ENCODE measurements around the gene PTPRG.

PTPRG gene

GRCh38 chr3:62169906-62170660 is 608.7 kb downstream of the PTPRG start:
- DNase-seq, result no peak

DNA sequence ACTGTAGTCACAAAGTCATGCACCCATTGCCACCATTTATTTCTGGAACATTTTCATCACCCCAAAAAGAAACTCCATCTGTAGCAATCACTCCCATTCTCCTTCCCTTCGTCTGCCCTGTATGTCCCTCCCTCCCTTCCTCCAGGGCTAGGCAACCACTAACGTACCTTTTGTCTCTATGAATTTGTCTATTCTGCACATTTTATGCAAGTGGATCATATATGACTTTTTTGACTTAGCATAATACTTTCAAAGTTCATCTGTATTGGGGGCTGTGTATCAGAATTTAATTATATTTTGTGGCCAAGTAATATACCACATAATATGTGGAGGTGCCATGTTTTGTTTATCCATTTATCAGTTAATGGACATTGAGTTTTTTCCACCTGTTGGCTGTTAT is 610.4 kb downstream of the PTPRG start:
- no peak for DNase-seq

- DNase-seq, result no peak
Measured at GRCh38 chr3:62172199-62172598, 610.8 kb downstream of the PTPRG start.

DNA sequence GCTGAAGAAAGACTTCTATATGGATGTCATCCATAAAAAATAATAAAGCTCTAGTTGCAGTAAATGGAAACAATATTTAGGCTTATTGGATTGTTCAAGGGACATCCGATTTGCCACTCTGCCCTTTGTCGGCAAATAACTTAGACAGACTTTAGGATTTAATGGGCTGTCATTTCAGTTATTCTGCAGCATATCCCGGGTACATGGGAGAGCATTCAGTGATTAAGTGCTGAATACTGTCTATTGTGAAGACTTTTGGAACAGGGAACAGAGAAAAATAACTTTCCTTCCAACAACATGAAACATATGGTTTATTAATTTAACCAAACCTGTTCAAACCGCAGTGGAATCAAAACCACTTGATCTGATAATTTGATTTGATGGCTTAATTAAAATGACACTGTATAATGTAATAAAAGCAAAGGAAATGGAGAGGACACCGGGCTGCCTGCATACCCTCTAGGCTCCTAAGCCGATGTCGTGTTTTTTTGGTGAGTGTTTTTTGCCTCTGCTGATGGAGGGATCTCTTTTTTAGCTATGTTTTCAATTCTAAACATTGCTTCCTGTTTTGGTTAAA is 612.7 kb downstream of the PTPRG start:
- no peak for DNase-seq

- DNase-seq, result no peak
Measured at GRCh38 chr3:62175161-62175560, 613.8 kb downstream of the PTPRG start.

GRCh38 chr3:62178032-62178431 is 616.7 kb downstream of the PTPRG start:
- DNase-seq, result no peak

DNA sequence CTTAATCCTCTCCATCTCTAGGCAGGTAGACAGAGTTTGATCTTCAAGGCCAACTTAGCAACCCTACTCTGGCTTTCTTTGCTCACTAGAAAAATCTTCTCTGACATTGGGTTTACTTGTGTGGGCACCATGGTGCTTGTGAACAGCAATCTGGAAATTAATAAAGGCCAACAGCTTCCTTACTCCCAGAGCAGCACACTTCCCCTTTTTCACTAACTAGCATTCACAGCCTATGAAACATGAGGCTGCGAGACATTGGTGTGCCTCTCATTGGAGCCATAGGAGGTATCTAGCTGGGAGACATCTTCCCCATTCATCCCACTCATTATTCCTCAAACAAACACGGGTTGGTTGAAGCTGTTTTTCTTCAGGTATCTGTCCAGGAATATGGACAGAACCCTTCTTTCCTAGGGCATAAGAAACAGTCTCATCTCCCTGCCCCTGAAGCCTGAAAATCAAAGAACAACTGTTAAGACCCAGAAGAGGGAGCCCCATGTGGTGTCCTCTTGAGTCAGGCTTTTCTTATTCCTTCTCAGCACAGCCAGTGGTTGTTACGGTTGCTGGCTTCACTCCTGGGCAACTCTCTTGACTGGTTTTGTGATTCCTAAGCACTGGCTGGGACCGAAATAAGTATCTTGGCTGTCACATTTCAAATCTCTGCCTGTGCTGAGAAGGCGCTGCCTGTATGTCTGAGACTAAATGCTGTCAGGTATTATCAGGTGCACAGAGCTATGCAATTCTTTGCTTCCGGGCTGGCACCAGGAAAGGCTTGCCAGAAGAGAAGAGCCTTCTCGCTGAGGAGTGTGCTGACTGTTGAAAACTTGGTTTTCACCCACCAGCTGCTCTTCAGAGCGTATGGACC is 617.6 kb downstream of the PTPRG start:
- DNase-seq, result no peak

- DNase-seq, result no peak
Measured at GRCh38 chr3:62180514-62180913, 619.1 kb downstream of the PTPRG start.

DNA sequence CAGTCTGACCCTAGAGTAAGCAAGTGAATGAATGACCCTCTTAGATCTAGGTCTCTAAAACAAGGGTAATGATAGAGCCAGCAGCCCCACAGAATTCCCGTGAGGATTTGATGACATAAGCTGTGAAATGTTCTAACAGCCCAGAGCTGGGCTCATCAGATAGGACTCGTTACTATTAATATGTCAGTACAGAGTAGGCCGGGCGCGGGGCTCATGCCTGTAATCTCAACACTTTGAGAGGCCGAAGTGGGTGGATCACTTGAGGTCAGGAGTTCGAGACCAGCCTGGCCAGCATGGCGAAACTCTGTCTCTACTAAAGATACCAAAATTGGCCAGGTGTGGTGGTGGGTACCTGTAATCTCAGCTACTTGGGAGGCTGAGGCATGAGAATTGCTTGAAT is 621.7 kb downstream of the PTPRG start:
- DNase-seq, result no peak

- DNase-seq, result no peak
Measured at GRCh38 chr3:62183969-62184368, 622.6 kb downstream of the PTPRG start.

DNA sequence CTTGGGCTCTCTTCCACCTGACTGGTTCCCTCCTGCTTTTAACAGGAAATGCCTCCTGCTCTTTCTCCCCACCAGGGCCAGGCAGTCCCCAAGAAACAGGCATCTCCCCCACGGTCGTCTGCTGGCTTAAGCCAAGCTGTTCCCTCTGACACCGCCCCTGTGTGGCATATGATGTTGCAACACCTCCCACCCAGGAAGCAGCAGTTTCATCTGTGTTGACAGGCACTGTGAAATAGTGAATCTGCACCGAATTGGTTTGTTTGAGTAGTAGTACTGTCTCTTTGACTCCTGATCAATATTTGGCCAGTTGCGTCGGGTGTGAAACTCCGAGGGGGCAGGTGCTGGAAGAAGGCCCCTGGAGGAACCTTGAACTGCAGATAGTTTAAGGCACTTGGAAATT is 623.2 kb downstream of the PTPRG start:
- DNase-seq, result no peak

GRCh38 chr3:62187022-62187431 is 625.7 kb downstream of the PTPRG start:
- no peak for DNase-seq

DNA sequence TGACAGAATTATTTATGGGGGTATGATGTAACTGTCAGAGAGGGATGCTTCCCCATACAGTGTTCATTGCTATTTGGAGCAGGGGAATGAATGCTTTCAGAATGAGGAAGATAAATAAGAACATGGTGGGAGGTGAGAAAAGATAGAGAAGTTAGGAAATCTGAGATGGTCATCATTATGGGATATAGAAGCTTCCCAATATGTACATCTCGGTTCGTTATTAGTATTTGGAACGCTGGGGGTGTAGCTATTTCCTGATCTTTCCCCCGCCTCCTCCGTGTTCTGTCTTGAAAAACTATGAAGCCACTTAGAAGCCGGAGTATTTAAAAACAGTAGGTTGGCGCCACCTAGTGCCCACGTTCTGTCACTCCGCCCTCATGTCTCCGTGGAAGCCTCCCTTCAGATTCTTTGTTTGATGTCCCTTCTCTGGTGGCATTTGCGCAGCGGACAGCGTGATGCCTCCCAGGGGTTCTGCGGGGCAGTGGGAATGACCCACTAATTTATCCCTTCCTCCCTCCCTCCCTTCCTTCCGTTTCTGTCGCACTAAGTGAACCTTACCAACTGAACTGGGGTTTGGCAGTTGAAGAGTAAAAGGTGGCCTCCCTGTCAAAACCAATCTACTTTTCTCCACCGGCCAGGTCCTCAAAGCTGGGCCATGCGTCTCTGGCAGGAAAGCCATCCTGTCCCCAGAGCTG is 627.5 kb downstream of the PTPRG start:
- peak; percentile 13 to 58 (median 32) for DNase-seq

- DNase-seq, result no peak
Measured at GRCh38 chr3:62189376-62189698, 628.0 kb downstream of the PTPRG start.

GRCh38 chr3:62192891-62193290 is 631.5 kb downstream of the PTPRG start:
- no peak for DNase-seq

DNA sequence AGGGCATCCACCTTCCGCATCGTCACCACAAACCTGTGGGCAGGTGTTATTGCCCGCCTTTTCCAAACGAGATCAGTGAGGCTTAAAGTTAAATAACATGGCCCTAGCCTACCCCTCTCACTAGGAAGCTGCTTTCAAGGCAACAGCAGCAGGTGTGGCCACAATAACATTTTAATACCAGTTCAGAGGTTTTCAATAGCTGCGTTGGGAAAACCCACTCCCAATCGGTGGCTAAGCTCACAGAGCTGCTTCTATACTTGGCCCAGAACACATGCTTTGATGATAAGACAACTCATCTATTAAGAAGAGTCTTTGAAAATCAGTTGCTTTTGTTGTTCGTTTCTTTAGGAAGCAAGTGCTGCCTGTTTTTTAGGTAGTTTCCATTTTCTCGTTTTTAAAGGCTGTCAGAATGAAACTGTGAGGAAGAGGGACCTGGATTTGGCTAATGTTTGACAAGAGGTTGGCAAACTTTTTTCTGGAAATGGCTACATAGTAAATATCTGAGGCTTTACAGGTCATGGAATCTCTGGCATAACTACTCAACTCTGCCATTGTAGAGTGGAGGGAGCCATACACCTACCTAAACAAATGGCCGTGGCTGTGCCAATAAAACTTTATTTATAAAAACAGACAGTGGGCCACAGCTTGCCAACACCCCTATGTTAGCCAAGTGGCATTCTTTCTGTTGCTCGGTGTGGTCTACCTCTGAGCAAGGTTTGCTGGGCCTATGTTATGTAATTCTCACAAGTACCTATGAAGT is 632.4 kb downstream of the PTPRG start:
- DNase-seq, result no peak

DNA sequence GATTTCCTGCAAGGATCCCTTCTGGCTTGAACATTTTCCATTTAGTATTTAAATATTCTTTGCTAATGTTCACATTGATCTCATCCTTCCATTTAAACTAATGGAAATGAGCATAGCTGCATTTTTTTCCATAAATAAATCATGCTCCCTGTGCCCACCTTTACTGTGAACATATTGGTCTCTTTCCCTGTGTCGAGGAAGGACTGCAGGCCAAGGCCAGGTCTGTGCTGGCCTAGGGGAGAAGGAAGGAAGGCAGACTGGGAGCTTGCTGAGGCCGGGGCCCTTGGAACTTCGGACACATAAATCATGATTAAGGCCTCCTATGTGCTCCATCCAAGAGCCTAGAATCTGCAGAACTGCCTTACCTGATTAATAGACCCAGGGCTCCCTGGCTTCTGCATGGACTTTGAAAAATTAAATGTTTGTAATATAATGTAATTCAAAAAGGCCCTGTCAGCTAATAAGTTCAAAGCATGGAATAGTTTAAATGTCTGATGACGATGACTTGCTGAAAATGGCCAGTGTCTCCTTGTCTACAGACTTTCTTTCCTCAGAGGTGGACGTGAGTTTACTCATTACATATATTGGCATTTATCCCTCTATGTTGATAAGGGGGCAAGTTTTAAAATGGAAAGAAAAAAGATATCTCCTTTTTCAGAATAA is 636.1 kb downstream of the PTPRG start:
- DNase-seq, result no peak

GRCh38 chr3:62199126-62199525 is 637.8 kb downstream of the PTPRG start:
- DNase-seq, result no peak

GRCh38 chr3:62201438-62202035 is 640.2 kb downstream of the PTPRG start:
- DNase-seq, result peak in 1 of 5 donors; percentile 2

- DNase-seq, result no peak
Measured at GRCh38 chr3:62203152-62203551, 641.8 kb downstream of the PTPRG start.

GRCh38 chr3:62203561-62203960 is 642.2 kb downstream of the PTPRG start:
- DNase-seq, result no peak

DNA sequence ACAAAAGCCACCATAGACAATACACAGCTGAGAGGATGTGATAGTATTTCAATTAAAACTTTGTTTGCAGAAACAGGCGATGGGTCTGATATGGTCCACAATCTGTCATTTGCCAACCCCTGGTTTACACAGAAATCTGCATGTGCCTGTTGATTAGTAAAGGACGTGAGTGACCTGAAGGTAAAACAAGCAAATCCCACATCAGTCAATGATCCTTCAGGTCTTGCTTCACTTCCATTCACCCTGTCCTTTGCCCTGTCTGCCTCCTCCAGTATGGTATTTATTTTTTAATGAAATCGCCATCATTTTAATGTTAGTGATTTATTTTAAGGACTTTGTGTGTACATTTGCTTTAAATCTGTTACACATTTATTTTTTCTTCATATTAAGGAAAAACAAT is 645.8 kb downstream of the PTPRG start:
- no peak for DNase-seq

Measured in T-helper 1 cell (primary cell).